ENCODE measurements around the gene MAGEA2B. TPM values are rescaled to one million over a fixed set of nuclear protein-coding genes. Genes with fewer than 3 reads are reported as not detected.
"Not testable (repeated sequence)": the region's sequence is repeated elsewhere in the genome, so short reads cannot be mapped to it uniquely, and the experiment has no call there.

The MAGEA2B gene
- total and polyA plus RNA-seq, 9 of the 15 experiments (the other 6 are each of a cell fraction or from before 2014, with no cell fraction given), result 1.9 to 53.3 (median 10.0) TPM

DNA sequence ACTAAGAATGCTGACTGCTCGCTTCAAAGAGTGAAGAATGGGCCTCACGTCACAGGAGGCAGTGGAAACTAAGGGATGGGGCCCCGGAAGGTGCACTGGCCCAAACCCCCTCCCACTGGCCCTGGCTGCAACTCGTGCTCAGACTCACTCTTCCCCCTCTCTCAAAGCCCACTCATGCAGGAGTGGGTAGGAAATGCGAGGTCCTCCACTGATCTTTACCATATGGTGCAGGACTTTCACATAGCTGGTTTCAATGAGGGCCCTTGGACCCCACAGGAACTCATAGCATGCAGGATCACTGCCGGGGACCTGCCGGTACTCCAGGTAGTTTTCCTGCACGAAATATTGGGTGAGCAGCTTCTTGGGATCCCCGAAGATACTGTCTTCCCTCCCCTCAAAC, 52.1 kb downstream of the MAGEA2B start:
- POLR2A ChIA-PET; H4K20me1 ChIP-seq (replicated peaks; ENCODE audit: control insufficient read depth, insufficient read depth, low read length); H3K4me3 ChIP-seq; H3K4me2 ChIP-seq (ENCODE audit: insufficient read depth, low read length); H3K9me1 ChIP-seq (ENCODE audit: control insufficient read depth, insufficient read depth, low read length); CTCF ChIA-PET (ENCODE audit: low intra/inter-chr PET ratio); DNase-seq (ENCODE audit: extremely low read depth in 1 of 4, low spot score in 3 of 4); H3K27me3 ChIP-seq (ENCODE audit: control insufficient read depth in 2 of 2, insufficient read depth in 2 of 2, low read length in 2 of 2); H3K9ac ChIP-seq (ENCODE audit: insufficient read depth in 1 of 2, low read depth in 2 of 2, low read length in 2 of 2); BruUV-seq (replicated peaks); H2AFZ ChIP-seq (ENCODE audit: low read depth, low read length); intact Hi-C loops (cut with micrococcal nuclease); H3K27ac ChIP-seq (ENCODE audit: extremely low read depth, low read depth, low read length); ATAC-seq; H3K79me2 ChIP-seq (ENCODE audit: control insufficient read depth, insufficient read depth, low read length); H3K4me1 ChIP-seq (replicated peaks in 1 of 2; ENCODE audit: control insufficient read depth in 2 of 2, insufficient read depth in 2 of 2, low read length in 2 of 2); H3K9me3 ChIP-seq (replicated peaks; ENCODE audit: control insufficient read depth, insufficient read depth, low read depth, low read length); FAIRE-seq; H3K36me3 ChIP-seq (ENCODE audit: control insufficient read depth, insufficient read depth, low read length): not testable (repeated sequence)
- in situ Hi-C loops (cut with MboI), result loop anchor here (5.0 kb wide), 1 partner anchor 64 kb away; no protein-coding TSS in a partner anchor
- 85% methylated on average over 6 of the region's 9 CpGs for WGBS (ENCODE audit: insufficient coverage, low coverage, missing lambda C conversion rate)

Other genes starting within 250 kb of the MAGEA2B start
Only the 7 nearest of the 11 such genes appear.
- gene MAGEA3, start 15.8 kb upstream of the MAGEA2B start, total RNA-seq (2014; rRNA removed), result 169 and 219 TPM in 2 replicates
- 86.1 and 103 TPM in 2 replicates for gene MAGEA3, start 15.8 kb upstream of the MAGEA2B start, total RNA-seq (2014; rRNA removed; fragmentation: Illumina TruSeq; extraction: Trizol)
- gene MAGEA3, start 15.8 kb upstream of the MAGEA2B start, total RNA-seq (2015; rRNA removed; fragmentation: Illumina TruSeq; extraction: Trizol), result 150 and 154 TPM in 2 replicates
- gene MAGEA3, start 15.8 kb upstream of the MAGEA2B start, total RNA-seq (2021), result 157 and 169 TPM in 2 replicates
- 124 and 144 TPM in 2 replicates for gene MAGEA3, start 15.8 kb upstream of the MAGEA2B start, polyA plus RNA-seq (2011; rRNA removed)
- 187 and 197 TPM in 2 replicates for gene MAGEA3, start 15.8 kb upstream of the MAGEA2B start, polyA plus RNA-seq (2014; fragmentation: Illumina TruSeq; extraction: Trizol)
- 10 to 100 TPM in 1 of 2 experiments, 1 to 10 TPM in 1; 8.1 to 17.5 TPM for gene MAGEA3, start 15.8 kb upstream of the MAGEA2B start, polyA plus RNA-seq (2014; fragmentation: Nextera tagmentation; extraction: Ambion mirVana)
- gene MAGEA3, start 15.8 kb upstream of the MAGEA2B start, polyA plus RNA-seq (2014; rRNA removed), result 136 and 149 TPM in 2 replicates
- gene CSAG2, start 5.4 kb upstream of the MAGEA2B start, total RNA-seq (2014; rRNA removed), result not detected in 2 replicates
- gene CSAG2, start 5.4 kb upstream of the MAGEA2B start, total RNA-seq (2014; rRNA removed; fragmentation: Illumina TruSeq; extraction: Trizol), result not detected in 2 replicates
- 0.29 TPM in 1 of 2 replicates, not detected in the other for gene CSAG2, start 5.4 kb upstream of the MAGEA2B start, total RNA-seq (2015; rRNA removed; fragmentation: Illumina TruSeq; extraction: Trizol)
- gene CSAG2, start 5.4 kb upstream of the MAGEA2B start, total RNA-seq (2021), result not detected in 2 replicates
- 0.25 and 0.88 TPM in 2 replicates for gene CSAG2, start 5.4 kb upstream of the MAGEA2B start, polyA plus RNA-seq (2011; rRNA removed)
- gene CSAG2, start 5.4 kb upstream of the MAGEA2B start, polyA plus RNA-seq (2014; fragmentation: Illumina TruSeq; extraction: Trizol), result 0.18 TPM in 1 of 2 replicates, not detected in the other
- under 1 TPM in 1 of 2 experiments, not detected in 1; 0.38 TPM for gene CSAG2, start 5.4 kb upstream of the MAGEA2B start, polyA plus RNA-seq (2014; fragmentation: Nextera tagmentation; extraction: Ambion mirVana)
- 0.12 TPM in 1 of 2 replicates, not detected in the other for gene CSAG2, start 5.4 kb upstream of the MAGEA2B start, polyA plus RNA-seq (2014; rRNA removed)
- gene CSAG1, start 19.1 kb downstream of the MAGEA2B start, total RNA-seq (2014; rRNA removed), result 43.1 and 64.4 TPM in 2 replicates
- 57.6 and 62.1 TPM in 2 replicates for gene CSAG1, start 19.1 kb downstream of the MAGEA2B start, total RNA-seq (2014; rRNA removed; fragmentation: Illumina TruSeq; extraction: Trizol)
- gene CSAG1, start 19.1 kb downstream of the MAGEA2B start, total RNA-seq (2015; rRNA removed; fragmentation: Illumina TruSeq; extraction: Trizol), result 79.3 and 85.1 TPM in 2 replicates
- gene CSAG1, start 19.1 kb downstream of the MAGEA2B start, total RNA-seq (2021), result 56.2 and 58.3 TPM in 2 replicates
- 57.9 and 59.2 TPM in 2 replicates for gene CSAG1, start 19.1 kb downstream of the MAGEA2B start, polyA plus RNA-seq (2011; rRNA removed)
- gene CSAG1, start 19.1 kb downstream of the MAGEA2B start, polyA plus RNA-seq (2014; fragmentation: Illumina TruSeq; extraction: Trizol), result 89.8 and 117 TPM in 2 replicates
- gene CSAG1, start 19.1 kb downstream of the MAGEA2B start, polyA plus RNA-seq (2014; fragmentation: Nextera tagmentation; extraction: Ambion mirVana), result 100 to 1,000 TPM; 158 to 170 TPM
- 51.0 and 72.4 TPM in 2 replicates for gene CSAG1, start 19.1 kb downstream of the MAGEA2B start, polyA plus RNA-seq (2014; rRNA removed)
- gene MAGEA12, start 19.1 kb downstream of the MAGEA2B start, total RNA-seq (2014; rRNA removed), result 93.3 and 103 TPM in 2 replicates
- gene MAGEA12, start 19.1 kb downstream of the MAGEA2B start, total RNA-seq (2014; rRNA removed; fragmentation: Illumina TruSeq; extraction: Trizol), result 64.0 and 71.3 TPM in 2 replicates
- 77.4 and 78.2 TPM in 2 replicates for gene MAGEA12, start 19.1 kb downstream of the MAGEA2B start, total RNA-seq (2015; rRNA removed; fragmentation: Illumina TruSeq; extraction: Trizol)
- 76.2 and 80.4 TPM in 2 replicates for gene MAGEA12, start 19.1 kb downstream of the MAGEA2B start, total RNA-seq (2021)
- 87.8 and 93.3 TPM in 2 replicates for gene MAGEA12, start 19.1 kb downstream of the MAGEA2B start, polyA plus RNA-seq (2011; rRNA removed)
- gene MAGEA12, start 19.1 kb downstream of the MAGEA2B start, polyA plus RNA-seq (2014; fragmentation: Illumina TruSeq; extraction: Trizol), result 91.2 and 91.4 TPM in 2 replicates
- gene MAGEA12, start 19.1 kb downstream of the MAGEA2B start, polyA plus RNA-seq (2014; fragmentation: Nextera tagmentation; extraction: Ambion mirVana), result 10 to 100 TPM; 53.4 to 74.0 TPM
- 95.5 and 101 TPM in 2 replicates for gene MAGEA12, start 19.1 kb downstream of the MAGEA2B start, polyA plus RNA-seq (2014; rRNA removed)
- gene MAGEA2, start 39.2 kb downstream of the MAGEA2B start, total RNA-seq (2014; rRNA removed), result 39.7 and 43.0 TPM in 2 replicates
- gene MAGEA2, start 39.2 kb downstream of the MAGEA2B start, total RNA-seq (2014; rRNA removed; fragmentation: Illumina TruSeq; extraction: Trizol), result 34.9 and 35.6 TPM in 2 replicates
- 33.0 and 37.1 TPM in 2 replicates for gene MAGEA2, start 39.2 kb downstream of the MAGEA2B start, total RNA-seq (2015; rRNA removed; fragmentation: Illumina TruSeq; extraction: Trizol)
- 23.5 and 27.5 TPM in 2 replicates for gene MAGEA2, start 39.2 kb downstream of the MAGEA2B start, total RNA-seq (2021)
- 48.5 and 80.3 TPM in 2 replicates for gene MAGEA2, start 39.2 kb downstream of the MAGEA2B start, polyA plus RNA-seq (2011; rRNA removed)
- gene MAGEA2, start 39.2 kb downstream of the MAGEA2B start, polyA plus RNA-seq (2014; fragmentation: Illumina TruSeq; extraction: Trizol), result 30.5 and 38.8 TPM in 2 replicates
- gene MAGEA2, start 39.2 kb downstream of the MAGEA2B start, polyA plus RNA-seq (2014; fragmentation: Nextera tagmentation; extraction: Ambion mirVana), result 10 to 100 TPM; 18.6 to 32.5 TPM
- 45.1 and 45.2 TPM in 2 replicates for gene MAGEA2, start 39.2 kb downstream of the MAGEA2B start, polyA plus RNA-seq (2014; rRNA removed)
- 3.9 and 4.2 TPM in 2 replicates for gene CSAG3, start 44.6 kb downstream of the MAGEA2B start, total RNA-seq (2014; rRNA removed)
- gene CSAG3, start 44.6 kb downstream of the MAGEA2B start, total RNA-seq (2014; rRNA removed; fragmentation: Illumina TruSeq; extraction: Trizol), result 11.7 and 11.9 TPM in 2 replicates
- 14.4 and 17.8 TPM in 2 replicates for gene CSAG3, start 44.6 kb downstream of the MAGEA2B start, total RNA-seq (2015; rRNA removed; fragmentation: Illumina TruSeq; extraction: Trizol)
- 12.3 and 12.7 TPM in 2 replicates for gene CSAG3, start 44.6 kb downstream of the MAGEA2B start, total RNA-seq (2021)
- gene CSAG3, start 44.6 kb downstream of the MAGEA2B start, polyA plus RNA-seq (2011; rRNA removed), result 18.0 and 36.6 TPM in 2 replicates
- gene CSAG3, start 44.6 kb downstream of the MAGEA2B start, polyA plus RNA-seq (2014; fragmentation: Illumina TruSeq; extraction: Trizol), result 26.0 and 32.8 TPM in 2 replicates
- gene CSAG3, start 44.6 kb downstream of the MAGEA2B start, polyA plus RNA-seq (2014; fragmentation: Nextera tagmentation; extraction: Ambion mirVana), result 10 to 100 TPM; 17.6 to 23.1 TPM
- 18.3 and 21.1 TPM in 2 replicates for gene CSAG3, start 44.6 kb downstream of the MAGEA2B start, polyA plus RNA-seq (2014; rRNA removed)
- 132 and 140 TPM in 2 replicates for gene MAGEA6, start 55.1 kb downstream of the MAGEA2B start, total RNA-seq (2014; rRNA removed)
- 77.9 and 80.5 TPM in 2 replicates for gene MAGEA6, start 55.1 kb downstream of the MAGEA2B start, total RNA-seq (2014; rRNA removed; fragmentation: Illumina TruSeq; extraction: Trizol)
- 90.3 and 92.5 TPM in 2 replicates for gene MAGEA6, start 55.1 kb downstream of the MAGEA2B start, total RNA-seq (2015; rRNA removed; fragmentation: Illumina TruSeq; extraction: Trizol)
- 107 and 113 TPM in 2 replicates for gene MAGEA6, start 55.1 kb downstream of the MAGEA2B start, total RNA-seq (2021)
- 95.3 and 116 TPM in 2 replicates for gene MAGEA6, start 55.1 kb downstream of the MAGEA2B start, polyA plus RNA-seq (2011; rRNA removed)
- 103 and 119 TPM in 2 replicates for gene MAGEA6, start 55.1 kb downstream of the MAGEA2B start, polyA plus RNA-seq (2014; fragmentation: Illumina TruSeq; extraction: Trizol)
- gene MAGEA6, start 55.1 kb downstream of the MAGEA2B start, polyA plus RNA-seq (2014; fragmentation: Nextera tagmentation; extraction: Ambion mirVana), result 10 to 100 TPM; 15.4 to 26.2 TPM
- 95.5 and 101 TPM in 2 replicates for gene MAGEA6, start 55.1 kb downstream of the MAGEA2B start, polyA plus RNA-seq (2014; rRNA removed)

All from K562 (cell line).